Dermis microvascular lymphatic vessel endothelial cell (primary cell): ENCODE measurements around the gene CTSZ. TPM values are rescaled to one million over a fixed set of nuclear protein-coding genes. Genes with fewer than 3 reads are reported as not detected.

Experiments
- DNase-seq, 2 donors: peaks; one replicate each; pipeline versions ENCODE4 v3.0.0 to v3.0.0-alpha.2; 2010; ENCODE audit warnings: low read depth in 2 of 2
- total RNA-seq: library from RNA; depleted of rRNA; stranded (reverse); fragments of >200 nt; gene quantifications from 2 replicates; pipeline ENCODE4 v1.2.1, GENCODE V29; 2014

The CTSZ gene
- total RNA-seq, 1 donor from 2014 or later: 206 TPM

DNA sequence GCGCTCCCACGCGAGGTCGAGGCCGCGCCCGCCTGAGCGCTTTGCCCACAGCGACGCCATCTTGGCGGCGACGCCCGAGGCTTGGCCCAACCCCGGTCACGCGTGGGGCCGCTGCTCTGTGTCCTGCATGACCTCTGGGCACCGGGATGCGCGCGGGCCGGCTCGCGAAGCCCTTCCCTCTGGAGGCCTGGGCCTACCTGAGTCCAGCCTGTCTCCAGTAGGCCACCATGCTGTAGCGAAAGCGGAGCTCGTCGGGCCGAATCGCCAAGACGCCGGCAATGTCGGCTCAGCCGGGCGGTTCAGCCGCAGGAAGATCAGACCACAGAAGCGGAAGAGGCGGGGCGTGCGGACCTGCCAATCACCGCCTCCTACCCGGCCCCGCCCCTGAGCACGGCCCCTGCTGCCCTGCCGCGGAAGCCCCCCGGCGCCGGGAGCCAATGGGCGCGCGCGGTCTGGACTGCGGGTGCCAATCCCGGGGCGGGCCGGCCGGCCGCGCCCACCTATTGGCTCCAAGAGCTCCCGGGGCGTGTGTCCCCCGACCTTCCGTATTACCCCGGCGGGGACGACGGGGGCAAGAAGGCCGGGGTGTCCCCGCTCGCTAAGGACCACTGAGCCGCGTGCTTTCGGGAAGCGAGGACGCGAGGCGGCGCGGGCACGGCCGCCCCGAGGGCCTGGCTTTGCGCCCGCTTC, 25.1 kb upstream of the CTSZ start, which contains the start of gene ATP5F1E:
Gene ATP5F1E (minus strand): TSS at position 313 of the 690 bp plus-strand sequence. CDS start 84 bp downstream, at position 229.
- DNase-seq: peak; percentile 78 to 97

DNA sequence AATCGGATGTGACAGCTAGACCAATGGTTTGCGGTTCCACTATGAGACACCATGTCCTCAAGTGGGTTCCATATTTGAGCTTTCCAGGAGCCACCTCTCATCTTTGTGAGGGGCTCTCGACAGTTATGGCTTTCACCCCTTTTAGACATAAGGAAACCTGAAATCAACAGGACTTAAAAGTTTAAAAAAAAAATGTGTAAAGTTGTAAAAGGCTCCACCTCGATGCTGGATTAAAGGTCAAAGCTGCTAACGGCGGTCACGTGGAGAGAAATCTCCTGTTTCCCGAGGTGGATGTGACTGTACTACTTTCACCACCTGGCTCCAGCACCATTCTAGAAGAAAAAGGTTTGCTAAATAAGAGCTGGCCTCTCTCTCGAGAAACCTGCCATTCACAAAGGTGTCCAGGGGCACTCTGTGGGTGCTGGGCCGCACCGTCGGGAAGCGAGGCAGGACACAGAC, 24.5 kb upstream of the CTSZ start:
- DNase-seq: no peak

DNA sequence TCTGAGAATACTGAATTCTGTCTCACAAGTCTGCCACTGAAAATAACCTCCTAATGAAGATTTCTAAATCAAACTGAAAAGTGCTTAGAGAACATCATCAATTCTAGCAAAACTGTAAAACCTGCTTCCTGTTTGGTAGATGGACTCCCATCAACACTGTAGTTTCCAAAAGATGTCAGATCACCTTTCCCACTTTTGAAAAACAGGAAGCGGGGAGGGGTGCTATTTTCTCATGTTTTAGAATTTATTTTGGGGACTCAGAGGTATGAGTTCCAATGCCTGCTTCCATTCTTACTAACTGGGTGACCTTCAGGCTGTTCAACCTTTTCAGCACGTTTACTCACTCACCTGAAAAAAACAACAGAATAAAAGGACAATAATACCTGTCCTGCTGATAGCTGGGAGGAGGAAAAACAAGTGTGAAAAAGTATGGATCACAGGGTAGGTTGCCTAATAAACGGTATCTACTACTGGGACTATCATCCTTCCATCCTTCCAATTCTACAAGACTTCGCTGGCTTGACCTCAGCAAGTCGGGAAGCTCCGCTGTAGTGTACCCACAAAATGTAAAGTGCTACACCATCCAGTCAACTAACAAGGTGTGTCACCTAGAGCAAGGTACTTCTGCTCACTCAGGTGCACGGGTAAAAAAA, 24.0 kb upstream of the CTSZ start:
- peak in 1 of 2 donors; percentile 24 for DNase-seq

DNA sequence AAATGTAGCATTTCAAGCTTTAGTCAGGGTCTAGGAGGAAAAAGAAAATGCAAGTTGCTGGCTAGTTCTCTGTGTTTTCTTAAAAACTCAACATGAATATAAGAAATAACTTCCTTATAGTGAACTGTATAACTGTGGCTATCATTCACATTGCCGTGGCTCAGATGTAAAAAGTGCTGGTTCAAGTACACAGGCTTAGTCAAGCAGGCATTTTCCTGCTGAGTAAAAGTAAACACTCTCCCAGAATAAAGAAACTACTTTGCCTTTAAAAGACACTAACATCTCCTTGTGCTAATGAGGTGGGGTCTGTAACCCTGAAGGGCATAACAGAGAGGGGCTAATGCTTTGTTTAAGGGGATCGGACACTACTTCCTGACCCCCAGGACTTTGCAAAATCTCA, 21.8 kb upstream of the CTSZ start:
- DNase-seq: no peak

DNA sequence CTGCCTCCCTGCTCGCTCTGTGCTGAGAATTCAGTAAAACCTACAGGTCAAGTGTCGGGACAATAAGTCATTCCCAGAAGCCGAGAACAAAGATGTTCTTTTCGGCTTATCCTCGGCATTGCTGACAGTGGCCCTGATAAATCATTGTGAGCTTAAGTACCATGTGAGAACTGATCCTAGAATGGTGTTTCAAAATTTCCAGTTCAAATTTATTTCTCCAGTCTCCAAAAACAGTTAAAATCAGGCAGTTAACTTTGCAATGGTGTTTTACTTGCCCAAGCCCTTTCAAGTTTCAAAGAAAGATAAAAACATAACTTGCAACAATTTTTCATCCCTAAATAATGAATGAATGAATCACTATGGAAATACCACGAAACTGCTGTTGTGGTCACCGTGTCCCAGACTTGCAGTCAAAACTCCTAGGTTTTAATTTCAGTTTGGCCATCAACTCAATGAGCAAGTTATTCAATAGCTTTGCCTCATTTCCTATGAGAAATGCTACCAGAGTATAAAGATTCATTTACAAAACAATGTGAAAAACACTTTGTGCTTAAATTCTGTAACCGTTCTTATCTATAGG, 20.8 kb upstream of the CTSZ start:
- DNase-seq: no peak

DNA sequence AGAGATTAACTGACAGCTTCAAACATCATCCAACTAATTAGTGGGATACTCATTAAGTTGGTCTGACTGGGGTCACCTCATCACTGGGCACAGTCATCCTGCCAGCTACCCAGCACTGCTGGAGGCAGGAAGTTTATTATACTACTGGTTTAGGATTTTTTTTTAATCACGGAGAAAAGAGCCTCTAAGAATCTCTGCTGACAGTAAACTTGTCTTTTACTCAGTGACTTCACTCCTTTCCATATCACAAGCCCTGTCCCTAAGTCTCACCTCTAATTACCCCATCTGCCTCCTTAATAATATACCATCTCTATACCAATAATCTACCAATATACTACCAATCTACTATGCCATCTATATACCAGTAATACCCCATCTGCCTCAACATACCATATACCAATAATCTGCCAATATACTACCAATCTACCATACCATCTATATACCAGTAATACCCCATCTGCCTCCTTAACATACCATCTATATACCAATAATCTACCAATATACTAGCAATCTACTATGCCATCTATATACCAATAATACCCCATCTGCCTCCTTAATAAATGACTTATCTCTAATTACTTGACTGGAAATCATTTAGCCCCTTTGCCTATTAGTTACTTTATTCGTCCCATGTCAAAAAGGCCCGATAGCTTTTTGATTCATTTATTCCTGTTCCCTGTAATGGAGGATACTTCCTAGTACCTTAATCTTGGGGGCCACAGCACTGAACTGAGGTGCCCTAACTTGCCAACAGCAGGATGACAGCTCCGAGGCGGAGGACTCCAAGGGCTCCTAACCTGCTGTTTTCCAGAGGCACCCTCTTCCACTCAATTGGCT, 20.1 kb upstream of the CTSZ start:
- no peak for DNase-seq

DNA sequence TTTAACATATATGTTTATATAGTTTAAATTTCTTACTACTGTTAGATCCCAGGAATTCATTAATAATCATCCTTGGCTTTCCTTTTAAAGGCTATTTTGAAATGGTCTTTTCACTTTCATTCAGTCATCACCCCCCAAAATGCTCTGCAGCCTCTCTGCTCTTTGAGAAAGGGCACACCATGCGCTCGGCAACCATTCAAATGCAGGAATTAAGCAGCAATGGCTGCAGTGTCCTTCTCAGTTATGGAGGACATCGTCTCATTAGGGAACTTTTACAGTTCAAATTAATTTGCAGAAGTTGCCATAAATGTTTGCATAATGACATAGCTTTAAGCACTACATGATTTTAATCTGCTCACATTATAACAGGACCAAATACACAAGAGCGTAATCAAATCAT, 18.5 kb upstream of the CTSZ start:
- DNase-seq: no peak

DNA sequence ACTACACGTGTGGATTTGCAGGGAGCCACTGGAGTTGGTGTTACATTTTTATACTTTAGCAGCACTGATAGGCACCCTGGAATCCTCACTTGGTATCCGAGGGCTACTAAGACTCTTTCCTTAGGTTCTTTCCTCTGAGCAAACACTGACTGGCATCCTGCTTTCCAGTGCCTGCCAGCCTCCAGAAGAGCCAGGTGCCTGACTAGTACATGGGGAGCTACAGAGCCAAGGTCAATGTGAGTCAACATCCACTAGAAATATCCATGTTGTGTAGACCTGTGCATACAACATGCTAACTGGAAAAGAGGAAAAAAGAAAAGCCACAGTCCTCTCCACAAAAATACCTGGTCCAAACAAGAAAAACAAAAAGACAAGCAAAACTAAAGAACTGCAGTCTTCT, 18.0 kb upstream of the CTSZ start:
- DNase-seq: no peak

DNA sequence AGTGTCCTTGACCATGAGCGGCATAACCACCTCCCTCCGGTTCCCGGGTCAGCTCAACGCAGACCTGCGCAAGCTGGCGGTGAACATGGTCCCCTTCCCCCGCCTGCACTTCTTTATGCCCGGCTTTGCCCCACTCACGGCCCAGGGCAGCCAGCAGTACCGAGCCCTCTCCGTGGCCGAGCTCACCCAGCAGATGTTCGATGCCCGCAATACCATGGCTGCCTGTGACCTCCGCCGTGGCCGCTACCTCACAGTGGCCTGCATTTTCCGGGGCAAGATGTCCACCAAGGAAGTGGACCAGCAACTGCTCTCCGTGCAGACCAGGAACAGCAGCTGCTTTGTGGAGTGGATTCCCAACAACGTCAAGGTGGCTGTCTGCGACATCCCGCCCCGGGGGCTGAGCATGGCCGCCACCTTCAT, 17.1 kb upstream of the CTSZ start:
- no peak for DNase-seq

DNA sequence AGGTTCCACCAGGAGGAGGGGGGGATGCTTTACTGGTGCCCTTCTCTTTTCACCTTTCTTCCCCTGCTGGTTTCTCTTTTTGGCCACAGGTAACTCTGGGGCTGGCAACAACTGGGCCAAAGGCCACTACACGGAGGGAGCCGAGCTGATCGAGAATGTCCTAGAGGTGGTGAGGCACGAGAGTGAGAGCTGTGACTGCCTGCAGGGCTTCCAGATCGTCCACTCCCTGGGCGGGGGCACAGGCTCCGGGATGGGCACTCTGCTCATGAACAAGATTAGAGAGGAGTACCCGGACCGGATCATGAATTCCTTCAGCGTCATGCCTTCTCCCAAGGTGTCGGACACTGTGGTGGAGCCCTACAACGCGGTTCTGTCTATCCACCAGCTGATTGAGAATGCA, 16.6 kb upstream of the CTSZ start:
- DNase-seq: no peak

DNA sequence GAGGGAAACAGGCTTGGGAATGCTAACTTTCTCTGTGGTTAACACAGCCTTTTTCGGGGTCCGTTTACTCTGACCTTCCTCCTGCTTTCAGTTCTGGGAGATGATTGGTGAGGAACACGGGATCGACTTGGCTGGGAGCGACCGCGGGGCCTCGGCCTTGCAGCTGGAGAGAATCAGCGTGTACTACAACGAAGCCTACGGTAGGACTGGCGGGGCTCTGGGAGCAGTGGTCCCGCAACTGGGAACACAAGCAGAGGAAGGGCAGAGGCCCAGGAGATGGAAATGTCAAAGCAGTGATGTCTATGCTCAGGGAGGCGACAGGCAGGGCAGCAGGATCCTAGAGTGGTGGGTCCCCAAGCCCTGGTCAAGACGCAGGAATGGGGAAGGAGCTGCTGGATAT, 15.7 kb upstream of the CTSZ start:
- no peak for DNase-seq

DNA sequence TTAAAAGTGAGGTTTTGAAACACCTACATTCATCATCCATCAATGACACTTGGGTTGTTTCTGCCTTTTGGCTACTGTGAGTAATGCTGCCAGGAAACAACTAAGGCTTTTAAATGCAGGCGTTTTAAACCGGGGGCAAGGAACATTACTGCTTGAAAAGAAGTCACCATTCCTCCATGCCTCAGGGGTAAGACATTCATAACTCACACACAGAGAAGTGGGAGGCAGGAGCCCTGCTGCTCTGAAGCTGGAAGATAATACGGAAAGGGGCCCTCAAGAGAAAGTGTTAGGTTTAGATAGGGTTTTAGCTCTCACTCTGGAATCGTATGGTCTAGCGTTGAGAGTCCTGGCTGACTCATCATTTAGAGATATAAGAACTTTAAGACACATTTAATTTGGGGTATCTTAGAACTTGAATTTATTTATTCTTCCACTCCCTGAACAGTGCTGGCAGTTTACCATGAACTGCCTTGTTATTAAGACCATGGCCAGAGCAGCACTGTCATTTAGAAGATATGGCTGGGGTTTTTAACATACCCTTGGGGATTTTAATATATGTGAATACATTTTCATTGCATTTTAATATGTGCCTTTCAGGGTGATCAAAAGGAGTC, 14.0 kb upstream of the CTSZ start:
- no peak for DNase-seq

DNA sequence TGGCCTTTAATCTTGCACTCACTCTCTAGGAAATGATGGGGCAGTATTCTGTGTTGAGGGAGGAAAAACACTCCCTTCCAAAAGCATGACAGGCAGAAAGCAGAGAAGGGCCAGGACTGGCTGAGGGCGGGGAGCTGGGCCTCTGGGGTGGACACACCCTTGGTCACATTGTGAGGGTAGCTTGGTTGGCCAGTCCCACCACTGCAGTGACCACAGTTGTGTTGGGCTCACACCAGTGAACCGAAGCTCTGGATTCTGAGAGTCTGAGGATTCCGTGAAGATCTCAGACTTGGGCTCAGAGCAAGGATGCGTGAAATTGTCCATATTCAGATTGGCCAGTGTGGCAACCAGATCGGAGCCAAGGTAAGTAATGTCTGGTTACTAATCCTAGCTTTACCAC, 12.2 kb upstream of the CTSZ start, which contains the start of gene TUBB1:
Gene TUBB1 (plus strand): TSS at position 213 of the 400 bp plus-strand sequence. CDS start 94 bp downstream, at position 307.
- no peak for DNase-seq

DNA sequence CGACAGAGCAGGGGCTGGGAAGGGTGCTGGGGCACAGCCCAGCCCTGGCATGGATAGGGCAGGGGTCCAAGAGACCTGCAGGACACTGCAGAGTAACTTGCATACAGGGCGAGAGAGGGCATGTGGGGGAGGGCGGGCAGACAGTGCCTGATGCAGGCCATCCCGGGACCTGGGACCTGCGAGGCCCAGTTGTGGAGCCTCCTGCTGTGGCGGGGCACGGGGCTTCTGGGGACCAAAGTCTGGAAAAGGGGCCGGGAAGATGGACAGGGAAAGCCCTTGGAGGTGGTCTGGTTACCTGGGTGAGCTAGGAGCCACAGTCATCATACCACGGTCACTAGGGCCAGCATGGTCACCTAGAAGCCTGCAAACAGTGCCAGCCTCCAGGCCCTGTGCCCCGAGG, 11.8 kb upstream of the CTSZ start:
- no peak for DNase-seq

DNA sequence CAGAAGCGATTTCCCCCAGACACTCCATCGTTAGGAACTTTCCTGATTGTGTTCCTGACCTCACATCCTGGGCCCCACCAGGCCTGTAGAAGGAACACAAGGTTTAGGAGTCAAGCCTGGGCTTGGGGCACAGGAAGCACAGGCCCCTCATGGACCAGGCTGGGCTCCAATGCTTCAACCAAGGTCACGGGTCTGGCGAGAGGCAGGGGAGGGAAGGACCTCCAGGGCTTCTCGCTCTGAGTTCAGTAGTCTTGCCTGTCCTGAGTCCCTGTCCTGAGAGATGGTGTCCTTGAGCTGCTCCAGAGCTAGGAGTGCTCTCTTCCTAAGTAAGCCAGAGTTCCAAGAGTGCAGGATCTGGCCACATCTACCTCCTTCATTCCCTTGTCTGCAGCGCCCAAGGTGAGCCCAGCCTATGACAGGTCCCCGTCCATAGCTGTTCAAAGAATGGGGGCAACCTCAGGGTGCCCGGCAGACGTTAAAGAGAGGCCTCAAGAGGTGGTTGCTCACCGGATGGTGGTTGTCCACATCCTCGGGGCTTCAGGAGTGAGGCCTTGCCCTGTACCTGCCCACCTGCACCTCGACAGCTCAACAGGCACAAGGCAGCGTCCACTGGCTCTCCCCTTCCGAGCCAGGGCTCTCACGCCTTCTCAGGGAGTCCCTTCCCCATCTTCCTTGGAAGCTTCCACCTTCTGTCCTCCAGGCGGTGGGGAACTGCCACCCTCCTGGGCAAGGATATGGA, 10.6 kb upstream of the CTSZ start:
- DNase-seq: no peak

DNA sequence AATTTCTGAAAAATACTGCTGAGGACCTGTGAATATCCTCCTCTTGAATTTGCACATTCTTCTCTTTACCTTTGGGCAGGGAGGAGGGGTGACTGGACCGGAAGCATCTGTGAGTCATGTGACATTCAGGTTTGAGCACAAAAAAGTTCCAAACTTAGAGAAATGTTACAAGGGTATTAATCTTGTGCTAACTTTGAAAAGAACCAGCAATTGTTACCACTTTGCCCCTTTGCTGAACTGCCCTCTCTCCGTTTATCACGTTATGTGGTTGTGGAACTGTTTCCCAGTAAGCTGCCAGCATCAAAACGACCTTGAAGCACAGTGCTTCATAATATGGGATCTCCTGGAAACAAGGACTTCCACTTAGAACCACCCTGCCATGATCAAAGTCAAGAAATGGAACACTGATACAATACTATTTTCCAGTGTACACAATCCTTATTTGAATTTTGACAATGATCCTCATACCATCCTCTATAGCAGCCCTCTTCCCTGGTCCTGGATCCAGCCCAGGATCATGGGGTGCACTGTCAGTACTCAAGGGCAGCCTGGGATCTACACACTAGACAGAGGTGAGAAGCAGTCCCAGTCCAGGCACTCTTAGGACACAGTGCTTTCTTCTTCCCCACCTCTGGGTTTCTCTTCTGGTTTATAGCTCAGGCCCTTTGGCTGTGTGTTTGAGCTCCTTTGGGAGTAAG, 9.9 kb upstream of the CTSZ start:
- DNase-seq: peak in 1 of 2 donors; percentile 46

DNA sequence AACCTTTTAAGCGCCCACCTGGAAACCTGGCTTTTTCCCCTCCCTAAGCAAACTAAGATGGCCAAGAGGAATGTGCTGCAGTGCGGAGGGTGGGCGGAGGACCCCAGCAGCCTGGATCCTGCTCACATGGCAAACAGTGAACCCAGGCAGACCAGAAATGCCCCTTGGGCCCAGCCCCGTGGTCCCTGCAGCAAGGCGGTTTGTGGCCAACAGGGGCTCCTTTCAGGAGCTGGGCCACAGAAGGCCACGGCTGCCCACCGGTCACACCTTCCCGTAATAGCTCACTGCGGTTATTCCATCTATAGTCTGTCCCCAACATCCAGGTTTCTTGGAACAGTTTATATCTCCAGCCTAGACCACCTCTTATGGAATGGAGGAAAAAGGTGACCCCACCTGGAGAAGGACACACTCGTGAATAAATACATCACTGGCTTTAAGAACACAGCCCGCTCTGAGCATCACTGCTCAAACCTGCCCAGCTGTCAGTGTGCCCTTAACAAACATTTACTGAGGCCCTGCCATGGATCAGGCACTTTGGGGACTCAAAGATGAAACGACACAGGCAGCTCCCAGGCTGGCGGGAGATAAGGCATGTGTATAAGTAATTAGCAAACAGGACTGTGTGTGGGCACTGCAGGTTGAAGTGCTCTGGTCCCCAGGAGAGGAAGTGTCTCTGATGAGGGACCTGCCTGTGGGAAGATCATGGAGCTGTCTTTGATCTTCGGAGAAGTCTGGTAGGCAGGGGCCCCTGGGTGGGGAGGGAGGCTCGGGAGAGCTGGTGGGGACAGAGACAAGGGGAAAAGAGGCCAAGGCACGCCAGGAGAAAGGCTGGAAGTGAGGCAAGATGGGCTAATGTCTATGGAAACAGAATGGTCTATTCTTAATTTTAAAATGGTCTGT, 9.0 kb upstream of the CTSZ start:
- DNase-seq: no peak

DNA sequence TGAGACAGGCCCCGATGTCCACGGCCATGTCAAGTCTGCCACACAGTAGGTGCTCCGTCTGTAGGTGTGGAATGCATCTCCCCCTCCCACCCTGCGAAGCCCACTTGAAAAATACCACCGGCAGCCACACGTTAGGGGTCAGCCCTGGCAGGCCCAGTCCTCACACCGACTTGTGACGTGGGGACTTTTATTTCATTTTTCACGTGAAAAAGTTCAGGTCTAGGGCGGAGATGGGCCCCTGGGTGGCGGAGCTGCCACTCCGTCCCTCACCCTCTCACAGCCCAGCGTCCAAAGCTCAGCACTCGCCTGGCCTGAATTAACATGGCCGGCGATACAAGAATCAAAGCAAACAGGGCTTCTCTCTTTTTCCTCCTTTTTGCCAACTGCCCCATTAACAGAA, 8.4 kb upstream of the CTSZ start:
- DNase-seq: no peak
